Right lobe of liver (tissue), 6 donors: ENCODE results near the gene CCDC60. TPM values are rescaled to one million over a fixed set of nuclear protein-coding genes. Genes with fewer than 3 reads are reported as not detected.

Experiments
- ATAC-seq, 4 donors: fragments of 200-7000 bp; cut with Tn5 transposase; one replicate each; pipeline ENCODE4 v1.9.1; 2020; ENCODE audit warnings: mild to moderate bottlenecking in 4 of 4, moderate library complexity in 4 of 4
- DNase-seq, 3 donors: peaks; one replicate each; pipeline ENCODE4 v3.0.0-alpha.2; 2020
- H3K27ac ChIP-seq, 3 donors: fragments of 200-600 bp; one replicate each; pipeline ENCODE4 v1.8.0; 2022
- H3K27me3 ChIP-seq, 2 donors: fragments of 200-600 bp; one replicate each; pipeline ENCODE4 v1.8.0; 2022
- H3K36me3 ChIP-seq, 4 donors: fragments of 200-600 bp; sonication (generic) in 1 of 4; one replicate each; pipeline versions ENCODE4 v1.5.1 to v1.8.0; 2017 to 2022; ENCODE audit warnings: control low read depth in 1 of 4
- H3K4me1 ChIP-seq, 4 donors: fragments of 200-600 bp; sonication (generic) in 1 of 4; one replicate each; pipeline versions ENCODE4 v1.5.1 to v1.8.0; 2017 to 2022; ENCODE audit warnings: control low read depth in 1 of 4
- H3K4me3 ChIP-seq, 3 donors: fragments of 200-600 bp; one replicate each; pipeline ENCODE4 v1.8.0; 2022
- H3K9me3 ChIP-seq, 4 donors: fragments of 200-600 bp; sonication (generic) in 1 of 4; one replicate each; pipeline versions ENCODE4 v1.5.1 to v1.8.0; 2017 to 2022; ENCODE audit warnings: control low read depth in 1 of 4
- POLR2A ChIP-seq: fragments of 450-650 bp; IDR thresholded peaks from one replicate; pipeline ENCODE4 v1.6.1; 2017; ENCODE audit warnings: antibody characterized with exemption, mild to moderate bottlenecking
- WGBS: methylation state at CpG from one replicate; pipeline ENCODE4 v1.1.6; 2018; ENCODE audit warnings: low coverage, low lambda C conversion rate; ENCODE audit not compliant: insufficient coverage; ENCODE audit errors: missing lambda C conversion rate; 5-methylcytosine and 5-hydroxymethylcytosine counted together
- intact Hi-C, 2 donors: fragments of 100-400 bp; cut with DNase I; formaldehyde crosslinking; loops; one replicate each; pipeline versions ENCODE4 v1.11.2 to v1.14.1; 2022
- total RNA-seq, 6 experiments: library from RNA; depleted of rRNA in 2 of 6; stranded (reverse); fragments of >200 nt in 2 of 6; fragmentation: NEBNext Ultra II Directional in 3 of 6; extraction: Animal tissue kit (Norgen Biotek cat#: 25700) in 3 of 6; gene quantifications; one replicate each; pipeline versions ENCODE4 v1.1.0 to v1.2.4, GENCODE V29; 2016 to 2023
- TF ChIP-seq, protein P1 (sequence below), 4 donors: fragments of 200-600 bp in 3 of 4; fragments of 450-650 bp in 1 of 4; IDR thresholded peaks; one replicate each; pipeline versions ENCODE4 v1.5.1 to v1.8.0; 2016 to 2022; ENCODE audit warnings: antibody characterized with exemption in 4 of 4, mild to moderate bottlenecking in 2 of 4
- donor health status: DM: no; HTN: yes; CAD: no.
- donor health status: DM: no; HTN: no; CAD: no.
- donor health status: DM: no; HTN: no; CAD: no.
- donor health status: DM: no; HTN: yes; CAD: no.
- donor health status: DM: no; HTN: yes; CAD: no.

CCDC60 gene
- total RNA-seq, 6 experiments from 2014 or later: not detected

- Histone ChIP-seq H3K9me3 (no peaks in the 10 kb centered on the region), H3K27ac (no peak overlapping the region), H3K27me3 (no peaks in the 10 kb centered on the region), H3K4me3 (no peak overlapping the region), H3K36me3 (no peaks in the 10 kb centered on the region), H3K4me1 (no peaks in the 10 kb centered on the region)
- DNase-seq (peak; percentile 35 to 61 (median 56)), ATAC-seq (peak; percentile 72 to 88 (median 79))
- 18% methylated on average over 14 of the region's 21 CpGs for WGBS
- intact Hi-C loops: loop anchor here in 1 of 2 donors (5.0 kb wide), 1 partner anchor 301 kb away; no protein-coding TSS in a partner anchor
- no peak for TF ChIP-seq POLR2A
- TF ChIP-seq, protein P1, sequence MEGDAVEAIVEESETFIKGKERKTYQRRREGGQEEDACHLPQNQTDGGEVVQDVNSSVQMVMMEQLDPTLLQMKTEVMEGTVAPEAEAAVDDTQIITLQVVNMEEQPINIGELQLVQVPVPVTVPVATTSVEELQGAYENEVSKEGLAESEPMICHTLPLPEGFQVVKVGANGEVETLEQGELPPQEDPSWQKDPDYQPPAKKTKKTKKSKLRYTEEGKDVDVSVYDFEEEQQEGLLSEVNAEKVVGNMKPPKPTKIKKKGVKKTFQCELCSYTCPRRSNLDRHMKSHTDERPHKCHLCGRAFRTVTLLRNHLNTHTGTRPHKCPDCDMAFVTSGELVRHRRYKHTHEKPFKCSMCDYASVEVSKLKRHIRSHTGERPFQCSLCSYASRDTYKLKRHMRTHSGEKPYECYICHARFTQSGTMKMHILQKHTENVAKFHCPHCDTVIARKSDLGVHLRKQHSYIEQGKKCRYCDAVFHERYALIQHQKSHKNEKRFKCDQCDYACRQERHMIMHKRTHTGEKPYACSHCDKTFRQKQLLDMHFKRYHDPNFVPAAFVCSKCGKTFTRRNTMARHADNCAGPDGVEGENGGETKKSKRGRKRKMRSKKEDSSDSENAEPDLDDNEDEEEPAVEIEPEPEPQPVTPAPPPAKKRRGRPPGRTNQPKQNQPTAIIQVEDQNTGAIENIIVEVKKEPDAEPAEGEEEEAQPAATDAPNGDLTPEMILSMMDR (IDR thresholded peaks at IDR 0.05): peak; percentile 75 to 91 (median 88)
Observed at GRCh38 chr12:119412811-119413794, 78.6 kb downstream of the CCDC60 start.

DNA sequence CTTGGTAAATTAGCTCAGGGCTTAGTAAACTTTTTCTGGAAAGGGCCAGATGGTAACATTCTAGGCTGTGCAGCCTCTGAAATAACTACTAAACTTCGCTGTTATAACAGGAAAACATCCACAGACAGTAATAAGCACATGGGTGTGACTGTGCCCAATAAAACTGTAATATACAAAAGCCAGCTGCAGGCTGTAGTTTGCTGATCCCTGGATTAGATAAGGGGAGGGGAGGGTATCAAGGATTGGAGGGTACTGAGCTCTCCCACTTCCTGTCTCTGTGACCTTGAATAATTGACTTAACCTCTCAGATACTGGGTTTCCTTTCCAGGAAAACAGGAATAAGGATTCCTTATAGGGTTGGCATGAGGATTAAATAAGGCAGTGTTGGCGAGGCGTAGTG is 81.2 kb downstream of the CCDC60 start:
- H3K4me1 ChIP-seq: no peaks in the 10 kb centered on the region
- H3K4me3 ChIP-seq: no peak overlapping the region
- H3K36me3 ChIP-seq: no peaks in the 10 kb centered on the region
- TF ChIP-seq, protein P1 (IDR thresholded peaks at IDR 0.05): no peak
- no peak for TF ChIP-seq POLR2A
- ATAC-seq: no peak
- DNase-seq: no peak
- no peaks in the 10 kb centered on the region for H3K27me3 ChIP-seq
- 35% methylated on average over 3 of the region's 3 CpGs for WGBS
- intact Hi-C loops: no loop called here
- H3K27ac ChIP-seq: no peak overlapping the region
- H3K9me3 ChIP-seq: no peaks in the 10 kb centered on the region

DNA sequence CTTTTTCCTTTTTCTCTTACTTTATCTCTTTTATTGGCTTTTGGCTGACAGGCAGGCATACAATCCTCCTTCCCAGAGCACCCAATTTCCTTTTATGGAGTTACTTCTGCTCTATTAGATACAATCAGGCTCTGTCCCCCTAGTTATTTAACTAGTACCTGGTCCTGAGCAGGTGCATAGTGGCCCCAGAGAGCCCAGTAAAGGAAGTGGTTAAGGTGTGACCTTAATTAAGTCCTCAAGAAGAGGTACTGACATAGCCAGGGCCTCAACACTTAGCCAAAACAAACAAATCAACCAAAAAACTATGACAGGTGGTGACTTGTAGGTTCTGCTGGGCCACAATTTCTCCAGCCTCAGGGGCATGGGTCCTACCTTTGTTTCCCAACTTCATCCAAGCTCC is 82.9 kb downstream of the CCDC60 start:
- no peaks in the 10 kb centered on the region for H3K36me3 ChIP-seq
- H3K4me1 ChIP-seq: no peaks in the 10 kb centered on the region
- intact Hi-C loops: no loop called here
- no peaks in the 10 kb centered on the region for H3K9me3 ChIP-seq
- H3K27me3 ChIP-seq: peaks cover 0 to 4% of the 10 kb centered on the region in 2 donors
- no peak for DNase-seq
- no peak for ATAC-seq
- H3K27ac ChIP-seq: no peak overlapping the region
- TF ChIP-seq, protein P1 (IDR thresholded peaks at IDR 0.05): no peak
- no peak for TF ChIP-seq POLR2A
- no peak overlapping the region for H3K4me3 ChIP-seq

DNA sequence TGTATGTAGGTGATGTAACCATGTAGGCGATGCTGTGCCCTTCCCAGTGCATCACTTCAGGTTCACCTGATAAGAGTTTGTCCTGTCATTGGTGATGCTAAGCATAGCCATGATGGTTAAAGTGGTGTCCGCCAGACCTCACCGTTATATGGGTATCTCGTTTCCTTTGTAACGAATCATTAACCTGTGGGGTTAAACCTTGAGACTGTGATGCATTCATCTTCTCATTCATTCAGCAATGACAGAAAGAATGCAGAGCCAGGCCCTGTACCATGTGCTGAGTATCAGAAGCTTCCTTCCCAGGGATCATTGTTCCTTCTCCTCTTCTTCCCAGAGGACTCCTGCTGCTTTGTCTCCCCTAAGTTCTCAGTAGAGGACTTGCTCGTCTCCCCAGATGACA is 84.9 kb downstream of the CCDC60 start:
- 34% methylated on average over 4 of the region's 6 CpGs for WGBS
- H3K27me3 ChIP-seq: peaks cover 4% of the 10 kb centered on the region in 2 donors
- no peak for TF ChIP-seq POLR2A
- TF ChIP-seq, protein P1 (IDR thresholded peaks at IDR 0.05): no peak
- ATAC-seq: no peak
- intact Hi-C loops: no loop called here
- H3K9me3 ChIP-seq: no peaks in the 10 kb centered on the region
- H3K4me1 ChIP-seq: no peaks in the 10 kb centered on the region
- H3K27ac ChIP-seq: no peak overlapping the region
- no peaks in the 10 kb centered on the region for H3K36me3 ChIP-seq
- DNase-seq: no peak
- no peak overlapping the region for H3K4me3 ChIP-seq
